ENCODE data around the gene STARD9.

STARD9 gene

DNA sequence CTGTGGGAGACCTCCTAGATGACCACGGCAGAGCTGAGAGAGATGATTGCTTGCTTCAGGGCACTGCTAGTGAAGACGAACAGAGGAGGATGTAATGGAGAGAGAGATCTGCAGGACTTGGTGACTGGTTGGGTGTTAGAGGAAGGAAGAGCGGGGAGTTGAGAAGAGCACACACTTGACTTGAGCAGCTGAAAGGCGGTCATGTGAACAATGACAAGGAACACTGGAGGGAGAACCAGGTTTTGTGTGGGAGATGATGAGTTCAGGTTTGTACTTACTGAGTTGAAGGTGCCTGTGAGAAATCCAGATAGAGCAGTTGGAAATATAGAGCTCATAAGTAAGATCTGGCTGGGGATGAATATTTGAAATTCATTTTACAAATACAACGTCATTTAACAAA, 121.2 kb downstream of the STARD9 start:
- no peak for DNase-seq

DNA sequence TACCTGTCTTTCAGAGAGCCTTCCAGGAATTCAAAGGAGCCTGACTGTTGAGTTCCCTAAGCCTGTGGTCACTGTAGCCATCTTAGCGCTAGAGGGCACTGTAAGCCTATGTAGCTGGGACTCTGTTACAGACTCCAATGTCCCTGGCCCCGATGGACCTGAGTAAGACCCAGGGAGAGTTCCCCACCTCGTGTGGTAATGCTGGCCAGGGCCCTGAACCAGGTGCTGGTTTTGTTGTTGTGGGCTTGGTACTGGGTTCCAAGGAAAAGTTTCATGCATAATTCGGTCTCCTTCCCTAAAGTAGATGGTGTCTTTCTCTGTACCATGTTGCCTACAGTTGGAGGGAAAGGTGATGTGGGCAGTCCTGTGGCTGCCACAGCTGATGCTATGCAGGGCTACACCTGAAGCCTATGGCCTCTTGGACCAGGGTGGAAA, 129.1 kb downstream of the STARD9 start:
- peak; percentile 72 for DNase-seq

DNA sequence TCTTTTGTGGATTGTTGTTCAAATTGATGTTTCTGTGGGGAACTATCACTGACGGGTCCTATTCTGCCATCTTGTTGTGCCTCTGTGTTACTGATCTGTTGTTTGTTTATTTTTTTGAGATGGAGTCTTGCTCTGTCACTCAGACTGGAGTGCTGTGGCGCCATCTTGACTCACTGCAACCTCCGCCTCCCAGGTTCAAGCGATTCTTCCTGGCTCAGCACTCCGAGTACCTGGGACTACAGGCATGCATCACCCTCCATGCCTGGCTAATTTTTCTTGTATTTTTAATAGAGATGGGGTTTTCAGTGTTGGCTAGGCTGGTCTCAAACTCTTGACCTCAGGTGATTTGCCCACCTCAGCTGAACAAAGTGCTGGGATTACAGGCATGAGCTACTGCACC, 129.9 kb downstream of the STARD9 start:
- no peak for DNase-seq

DNA sequence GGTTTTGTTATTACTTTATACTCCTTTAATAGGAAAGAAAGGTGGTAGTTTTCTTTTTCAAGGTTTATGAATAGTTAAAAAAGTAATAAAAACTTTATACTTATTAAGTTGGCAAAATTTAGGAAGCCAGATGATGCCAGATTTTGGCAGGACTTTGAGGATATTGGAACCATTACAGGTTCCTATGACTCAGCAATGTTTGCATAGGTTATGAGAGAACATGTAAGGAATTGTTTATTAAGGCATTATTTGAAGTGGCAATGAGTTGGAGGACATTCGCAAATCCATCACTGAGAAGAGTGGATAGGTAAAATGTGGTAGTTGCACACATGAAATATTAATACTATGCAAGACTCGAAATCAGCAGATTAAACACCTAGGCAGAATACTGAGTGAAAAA, 131.7 kb downstream of the STARD9 start:
- no peak for DNase-seq

DNA sequence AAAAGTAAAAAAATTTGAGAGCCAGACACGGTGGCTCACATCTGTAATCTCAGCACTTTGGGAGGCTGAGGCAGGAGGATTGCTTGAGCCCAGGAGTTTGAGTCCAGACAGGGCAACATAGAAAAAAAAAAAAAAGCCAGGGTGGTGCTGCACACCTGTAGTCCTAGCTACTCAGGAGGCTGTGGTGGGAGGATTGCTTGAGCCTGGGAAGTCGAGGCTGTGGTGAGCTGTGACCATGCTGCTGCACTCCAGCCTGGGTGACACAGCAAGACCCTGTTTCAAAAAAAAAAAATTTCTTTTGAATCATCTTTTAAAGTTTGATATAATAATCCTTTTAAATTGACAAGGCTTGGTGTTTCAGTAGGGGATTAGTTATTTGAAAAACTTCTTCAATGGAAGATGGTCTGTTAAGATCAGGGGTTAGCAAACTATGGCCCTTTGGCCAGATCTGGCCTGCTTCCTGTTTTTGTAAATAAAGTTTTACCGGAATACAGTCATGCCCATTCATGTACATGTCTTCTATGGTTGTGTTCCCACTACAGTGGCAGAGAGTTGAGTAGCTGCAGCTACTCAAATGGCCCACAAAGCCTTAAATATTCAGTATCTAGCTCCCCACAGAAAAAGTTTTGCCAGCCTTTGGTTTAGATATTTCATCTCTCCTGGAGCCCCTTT, 132.6 kb downstream of the STARD9 start:
- no peak for DNase-seq

DNA sequence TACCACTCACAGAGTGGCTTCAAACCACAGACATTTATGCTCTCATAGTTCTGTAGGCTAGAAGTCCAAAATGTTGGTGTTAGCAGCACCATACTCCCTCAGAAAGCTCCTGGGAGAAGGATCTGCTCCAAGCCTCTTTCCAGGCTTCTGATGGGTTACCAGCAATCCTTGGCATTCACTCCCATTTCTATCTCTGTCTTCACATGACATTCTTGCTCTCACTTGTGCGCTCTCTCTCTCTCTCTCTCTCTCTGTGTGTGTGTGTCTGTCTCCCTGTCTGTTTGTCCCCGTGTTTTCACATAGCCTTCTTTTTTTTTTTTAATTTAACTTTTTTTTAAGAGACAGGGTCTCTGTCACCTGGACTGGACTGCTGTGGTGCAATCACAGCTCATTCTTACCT, 135.3 kb downstream of the STARD9 start:
- DNase-seq: no peak

DNA sequence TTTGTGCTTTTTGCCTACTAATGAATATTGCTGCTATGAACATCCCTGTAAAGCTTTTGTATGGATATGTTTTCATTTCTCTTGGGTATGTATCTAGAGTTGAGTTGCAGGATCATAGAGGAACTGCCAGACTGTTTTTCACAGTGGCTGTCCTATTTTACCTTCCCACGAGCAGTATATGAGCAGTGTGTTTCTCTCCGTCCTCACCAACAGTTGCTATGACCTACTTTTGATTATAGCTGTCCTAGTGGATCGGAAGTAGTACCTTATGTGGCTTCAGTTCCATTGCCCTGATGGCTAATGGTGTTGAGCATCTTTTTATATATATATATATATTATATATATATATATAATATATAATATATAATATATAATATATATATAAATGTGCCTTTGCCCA, 136.3 kb downstream of the STARD9 start:
- no peak for DNase-seq

DNA sequence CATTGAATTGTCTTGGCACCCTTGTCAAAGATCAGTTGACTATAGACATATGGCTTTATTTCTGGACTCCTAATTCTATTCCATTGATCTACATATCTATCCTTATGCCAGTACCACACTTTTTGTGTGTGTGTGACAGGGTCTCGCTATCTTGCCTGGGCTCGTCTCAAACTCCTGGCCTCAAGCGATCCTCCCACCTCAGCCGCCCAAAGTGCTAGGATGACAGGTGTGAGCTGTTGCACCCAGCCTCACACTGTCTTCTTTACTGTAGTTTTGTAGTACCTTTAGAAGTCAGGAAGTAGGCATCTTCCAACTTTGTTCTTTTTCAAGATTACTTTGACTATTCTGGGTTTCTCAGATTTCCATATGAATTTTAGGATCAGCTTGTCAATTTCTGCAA, 137.2 kb downstream of the STARD9 start:
- DNase-seq: no peak

DNA sequence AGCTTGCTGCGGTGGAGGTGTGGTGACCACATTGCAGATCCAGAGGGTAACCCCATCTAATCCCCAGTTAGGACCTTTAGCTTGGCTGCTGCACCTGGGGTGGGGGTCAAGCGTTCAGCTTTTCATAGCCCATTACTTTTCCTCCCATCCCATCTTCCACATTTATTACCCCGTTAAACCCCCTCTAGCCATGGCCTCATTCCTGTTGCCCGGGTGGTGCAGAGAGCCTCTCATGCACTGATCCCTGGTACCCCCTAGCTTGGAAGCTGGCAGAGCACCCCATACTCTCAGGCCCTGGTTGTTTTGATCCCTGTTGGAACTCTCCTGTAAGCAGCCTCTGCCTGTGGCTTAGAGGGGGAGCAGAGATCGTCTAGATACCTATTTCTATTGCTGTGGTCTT, 140.7 kb downstream of the STARD9 start:
- DNase-seq: no peak

DNA sequence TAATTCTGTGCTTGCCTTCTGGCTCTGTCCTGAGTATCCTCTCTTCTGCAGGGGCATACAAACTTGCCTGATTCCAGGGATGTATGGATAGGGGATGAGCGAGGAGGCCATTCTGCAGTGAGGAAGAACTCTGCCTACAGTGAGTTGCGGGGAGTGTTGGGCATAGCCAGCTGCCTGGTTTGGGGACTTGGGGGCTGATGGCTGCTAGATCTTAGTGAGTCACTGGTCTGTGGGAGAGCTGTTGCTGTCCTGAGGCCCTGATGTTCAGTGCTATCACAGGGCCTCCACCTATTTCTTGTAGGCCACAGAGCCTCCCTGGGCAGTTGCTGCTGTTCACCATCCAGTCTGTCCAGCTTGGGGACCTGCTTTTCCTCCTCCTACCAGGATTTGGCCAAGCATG, 141.2 kb downstream of the STARD9 start:
- DNase-seq: no peak

DNA sequence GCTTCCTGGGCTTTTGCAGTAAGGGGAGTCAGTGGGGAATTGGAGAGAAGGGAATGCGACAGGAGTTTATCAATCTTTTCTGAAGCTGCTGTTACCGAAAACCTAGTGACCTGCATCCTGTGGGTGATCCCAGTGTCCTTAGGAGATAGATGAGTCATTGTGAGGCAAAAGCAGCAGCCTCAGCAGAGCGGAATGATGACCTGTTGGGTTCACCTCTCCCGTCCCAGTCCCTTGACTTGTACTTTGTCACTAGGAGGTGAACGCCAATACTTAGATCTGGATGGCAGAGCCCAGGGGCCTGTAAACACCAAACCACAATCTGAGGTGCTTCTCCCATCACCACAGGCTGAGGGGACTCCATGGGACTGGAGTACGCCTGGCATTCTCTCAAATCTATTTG, 143.6 kb downstream of the STARD9 start:
- DNase-seq: no peak

DNA sequence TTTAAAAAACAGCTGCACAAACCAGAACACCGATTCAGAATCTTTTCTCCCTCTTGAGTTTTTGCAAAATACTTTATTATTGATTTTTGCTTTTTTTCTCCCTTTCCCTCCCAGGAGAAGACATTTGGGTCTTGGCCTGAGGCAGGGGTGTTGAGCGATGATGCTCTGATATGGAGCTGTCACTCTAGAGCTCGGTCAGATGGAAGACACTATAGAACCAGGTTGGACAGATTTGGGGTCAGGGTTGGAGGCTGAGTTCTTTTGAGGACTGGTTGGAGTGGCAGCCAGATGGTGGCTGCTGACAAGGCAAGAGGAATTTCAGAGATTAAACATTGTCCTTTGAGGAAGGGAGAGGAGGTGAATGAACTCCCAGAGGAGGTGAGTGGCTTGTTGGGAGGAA, 144.7 kb downstream of the STARD9 start:
- no peak for DNase-seq

DNA sequence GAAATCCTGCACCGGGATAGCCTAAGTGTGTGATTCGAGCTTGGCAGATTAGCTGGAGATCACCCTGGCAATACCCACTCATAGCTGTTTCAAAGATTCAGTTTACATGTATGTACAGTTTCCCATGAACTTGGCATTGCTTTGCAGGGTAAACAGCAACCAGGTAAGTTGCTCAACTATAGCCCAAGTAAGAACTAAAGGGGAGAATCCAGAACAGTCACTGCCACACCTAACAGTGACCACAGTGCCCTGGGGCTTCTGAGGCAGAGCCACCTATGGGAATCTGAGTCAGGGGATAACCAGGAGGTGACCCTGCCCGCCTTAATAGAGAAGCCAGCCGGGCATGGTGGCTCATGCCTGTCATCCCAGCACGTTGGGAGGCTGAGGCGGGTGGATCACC, 145.6 kb downstream of the STARD9 start:
- DNase-seq: no peak

DNA sequence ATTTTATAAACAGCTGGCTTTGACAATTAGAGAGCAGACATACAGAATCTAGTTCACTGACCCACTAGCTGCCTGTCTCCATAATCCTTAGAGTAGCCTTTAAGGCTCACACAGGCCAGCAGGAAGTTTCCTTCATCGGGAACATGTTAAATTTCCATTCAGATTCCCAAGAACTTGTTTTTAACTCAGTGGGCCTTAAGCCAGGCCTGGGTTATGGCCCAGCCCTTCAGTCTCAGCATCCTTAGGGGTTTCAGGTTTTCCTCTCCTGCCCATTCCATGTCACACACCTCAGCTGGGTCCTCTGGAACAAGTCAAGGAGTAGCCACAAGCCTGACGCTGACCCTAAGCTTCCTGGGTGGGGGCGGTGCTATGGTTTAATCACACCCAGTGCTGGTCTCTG, 146.5 kb downstream of the STARD9 start:
- no peak for DNase-seq

DNA sequence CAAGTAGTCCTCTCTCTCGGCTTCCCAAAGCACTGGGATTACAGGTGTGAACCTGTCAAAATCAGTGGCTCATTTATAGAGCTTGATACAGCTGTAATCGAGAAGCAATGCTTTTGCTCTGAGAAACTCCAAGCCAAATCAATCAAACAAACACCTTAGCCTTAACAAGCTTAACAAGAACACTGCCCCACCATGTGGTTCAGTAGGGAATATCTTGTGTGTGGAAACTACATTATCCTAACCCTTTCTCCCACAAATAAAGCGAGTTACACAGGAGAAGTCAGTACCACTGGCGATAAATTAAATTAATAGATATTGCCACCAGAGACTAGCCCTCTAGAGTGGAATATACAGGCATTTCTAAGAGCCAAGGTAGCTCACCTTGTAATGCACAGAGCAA, 147.7 kb downstream of the STARD9 start:
- no peak for DNase-seq

DNA sequence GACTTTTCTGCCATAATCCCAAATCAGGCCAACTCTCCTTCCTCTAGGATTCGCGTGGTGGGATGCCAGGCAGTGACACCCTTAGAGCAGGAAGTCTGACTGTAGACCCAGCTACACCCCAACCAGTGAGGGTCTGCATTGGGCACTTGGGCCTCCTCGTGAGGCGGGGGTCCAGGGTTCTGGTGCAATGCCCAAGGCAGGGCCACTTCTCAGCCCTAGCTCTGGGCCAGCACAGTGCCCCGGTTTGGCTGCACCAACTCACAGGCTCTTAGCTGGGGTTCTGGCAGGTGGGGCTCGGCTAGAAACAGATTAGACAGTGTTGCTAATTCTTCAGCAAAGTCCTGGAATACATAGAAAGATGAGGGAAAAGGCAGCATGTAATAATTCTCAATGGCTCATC, 148.9 kb downstream of the STARD9 start:
- no peak for DNase-seq

DNA sequence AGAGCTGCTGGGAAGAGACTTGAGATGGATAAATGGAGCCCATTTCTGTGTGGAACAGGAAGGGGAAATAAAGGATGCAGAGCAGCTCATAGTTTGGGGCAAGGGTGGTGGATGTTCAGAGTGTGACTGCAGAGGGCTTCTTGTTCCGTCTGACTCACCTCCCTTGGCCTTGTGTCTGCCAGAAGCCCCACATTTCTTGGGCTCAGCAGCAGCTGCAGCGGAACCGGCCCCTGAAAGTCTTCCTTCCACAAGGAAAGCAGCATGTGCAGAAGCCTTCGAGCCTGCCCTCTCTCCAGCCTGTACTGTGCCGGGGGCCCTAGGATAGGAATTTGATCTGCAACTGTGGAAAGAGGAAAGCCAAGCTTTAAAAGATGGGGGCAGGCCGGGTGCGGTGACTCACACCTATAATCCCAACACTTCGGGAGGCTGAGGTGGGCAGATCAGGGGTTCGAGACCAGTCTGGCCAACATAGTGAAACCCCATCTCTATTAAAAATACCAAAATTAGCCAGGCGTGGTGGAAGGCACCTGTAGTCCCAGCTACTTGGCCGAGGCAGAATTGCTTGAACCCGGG, 150.0 kb downstream of the STARD9 start:
- no peak for DNase-seq

DNA sequence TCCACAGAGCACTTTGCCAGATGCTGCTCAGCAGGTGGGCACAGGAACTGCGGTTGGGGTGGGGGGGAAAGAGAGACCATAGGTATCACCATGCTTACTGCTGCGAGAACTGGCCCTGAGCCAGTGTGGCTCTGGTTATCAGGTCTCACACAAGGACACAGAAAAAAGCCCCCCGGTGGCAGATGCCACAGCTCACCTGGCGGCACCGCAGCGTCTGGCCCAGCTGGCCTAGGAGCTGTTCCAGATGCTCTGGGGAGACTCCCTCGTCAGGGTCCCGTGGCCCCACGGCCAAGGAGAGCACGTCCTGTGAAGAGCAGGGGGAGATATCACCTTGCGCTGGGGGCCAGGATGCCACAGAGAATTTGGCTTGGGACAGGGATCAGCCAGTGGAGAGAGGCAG, 150.7 kb downstream of the STARD9 start:
- DNase-seq: no peak

DNA sequence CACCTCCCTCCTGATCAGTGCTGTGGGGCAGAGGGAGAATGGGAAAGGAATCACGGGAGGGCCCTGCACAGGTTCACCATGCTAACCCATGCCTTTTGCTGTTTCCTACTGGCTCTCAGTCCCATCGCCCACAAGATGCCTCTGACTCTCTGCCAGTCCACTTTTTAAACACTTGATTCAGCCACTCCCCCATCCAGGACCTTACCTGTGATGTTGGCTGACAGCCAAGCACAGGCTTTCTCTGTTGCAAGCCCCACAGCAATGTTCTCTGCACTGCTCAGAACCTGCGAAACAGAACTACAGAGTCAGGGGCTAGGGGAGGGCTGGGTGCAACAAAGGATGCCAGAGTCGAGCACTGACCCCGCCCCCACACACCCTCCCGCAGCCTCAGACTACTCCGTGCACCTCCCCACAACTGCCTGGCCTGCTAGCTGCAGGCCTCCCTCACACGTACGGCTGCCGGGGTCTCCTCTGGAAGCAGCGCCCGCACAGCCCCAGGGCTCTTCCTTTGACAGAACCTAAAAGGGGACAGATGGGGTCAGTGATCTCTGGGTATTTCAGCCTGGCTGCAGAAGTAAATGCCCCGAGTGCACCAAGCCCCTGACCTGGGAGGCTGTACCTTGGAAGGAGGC, 152.5 kb downstream of the STARD9 start:
- no peak for DNase-seq

DNA sequence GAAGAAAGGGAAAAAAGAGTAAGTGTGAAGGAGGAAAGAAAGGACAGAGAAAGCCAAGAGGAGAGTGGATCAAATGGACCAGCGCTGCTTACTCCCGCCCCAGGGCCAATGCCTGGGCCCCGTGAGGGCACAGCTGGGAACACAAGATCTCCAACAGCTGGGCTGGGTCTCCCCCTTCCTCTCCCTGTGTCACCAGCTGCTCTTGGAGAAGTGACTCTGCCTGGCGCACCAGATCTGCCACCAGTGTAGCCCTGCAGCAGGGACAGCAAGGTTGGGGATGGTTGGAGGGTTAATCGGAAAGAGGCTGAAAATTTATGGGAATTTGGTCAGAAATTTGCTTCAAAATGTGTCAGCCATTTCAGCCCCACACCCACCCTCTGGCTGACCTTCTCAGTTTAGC, 153.2 kb downstream of the STARD9 start:
- DNase-seq: no peak

DNA sequence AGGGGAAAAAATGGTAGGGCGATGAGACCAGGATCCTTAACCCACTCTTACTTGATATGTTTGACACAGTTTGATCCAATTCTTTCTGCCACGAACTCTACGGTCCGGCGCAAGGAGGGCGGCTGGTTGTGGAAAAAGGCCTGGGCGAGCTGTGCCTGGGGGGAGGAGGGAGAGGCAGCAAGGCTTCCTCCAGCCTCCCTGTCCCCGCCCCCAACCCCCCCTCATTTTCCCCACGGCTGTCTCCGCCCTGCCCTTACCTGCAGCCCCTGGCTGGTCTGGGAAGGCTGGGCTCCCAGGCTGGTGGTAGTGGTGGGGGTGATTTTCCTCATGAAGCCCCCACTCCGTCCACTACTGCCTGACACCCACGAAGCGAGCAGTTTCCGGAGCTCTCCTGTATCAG, 153.6 kb downstream of the STARD9 start:
- DNase-seq: no peak

DNA sequence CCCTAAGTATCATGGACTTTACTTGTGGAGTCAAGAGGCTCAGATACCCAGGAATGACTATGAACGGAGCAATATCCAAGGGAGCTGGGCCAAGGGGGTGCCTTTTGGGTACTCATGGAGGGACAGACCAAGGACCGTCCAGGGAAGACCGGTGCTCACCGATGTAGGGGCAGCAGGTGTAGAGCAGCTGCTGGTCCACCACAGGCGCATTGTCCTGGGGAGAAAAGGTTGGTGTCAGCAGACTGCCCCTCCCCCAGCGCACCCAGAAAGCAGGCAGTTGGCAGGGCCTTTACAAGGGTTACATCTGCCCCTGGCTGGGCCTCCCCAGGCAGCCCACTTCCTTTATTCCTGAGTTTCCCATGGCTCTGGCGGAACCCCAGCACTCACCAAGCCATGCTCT, 154.0 kb downstream of the STARD9 start:
- no peak for DNase-seq

DNA sequence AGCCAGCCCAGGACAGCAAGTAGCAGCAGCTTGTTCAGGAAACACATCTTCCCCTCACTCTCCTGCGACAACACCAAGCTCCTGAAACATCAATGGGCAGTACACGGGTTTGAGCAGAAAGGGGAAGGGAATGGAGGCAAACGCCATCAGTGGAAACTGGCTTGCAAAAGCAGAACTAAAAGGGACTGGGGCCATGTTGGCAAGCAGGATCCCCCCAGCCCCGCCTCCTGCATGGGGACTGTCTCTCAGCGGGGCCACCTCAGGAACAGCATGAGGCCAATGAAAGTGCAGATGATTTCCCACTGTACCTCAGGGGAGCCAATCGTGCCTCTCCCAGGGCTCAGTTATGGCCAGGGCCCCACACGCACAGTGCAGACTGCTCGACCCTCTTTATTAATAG, 154.7 kb downstream of the STARD9 start:
- no peak for DNase-seq

DNA sequence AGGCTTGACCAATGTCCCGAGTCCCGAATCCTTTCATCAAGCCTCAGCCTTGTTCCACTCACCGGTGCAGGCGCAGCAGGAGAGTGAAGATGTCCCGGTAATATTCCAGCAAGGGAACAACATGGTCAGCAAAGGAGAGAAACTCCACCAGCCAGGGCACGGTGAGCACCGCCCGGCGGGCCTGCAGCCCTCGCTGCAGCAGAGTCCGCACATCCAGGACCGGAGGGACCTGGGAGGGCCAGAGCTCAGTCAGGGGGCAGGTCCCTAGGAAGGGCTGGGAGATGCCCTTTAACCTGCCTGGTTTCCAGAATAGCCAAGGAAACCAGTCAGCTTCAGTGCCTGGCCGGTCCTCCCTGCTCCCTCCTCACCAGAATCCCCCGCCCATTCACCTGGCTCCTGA, 155.1 kb downstream of the STARD9 start:
- DNase-seq: no peak

DNA sequence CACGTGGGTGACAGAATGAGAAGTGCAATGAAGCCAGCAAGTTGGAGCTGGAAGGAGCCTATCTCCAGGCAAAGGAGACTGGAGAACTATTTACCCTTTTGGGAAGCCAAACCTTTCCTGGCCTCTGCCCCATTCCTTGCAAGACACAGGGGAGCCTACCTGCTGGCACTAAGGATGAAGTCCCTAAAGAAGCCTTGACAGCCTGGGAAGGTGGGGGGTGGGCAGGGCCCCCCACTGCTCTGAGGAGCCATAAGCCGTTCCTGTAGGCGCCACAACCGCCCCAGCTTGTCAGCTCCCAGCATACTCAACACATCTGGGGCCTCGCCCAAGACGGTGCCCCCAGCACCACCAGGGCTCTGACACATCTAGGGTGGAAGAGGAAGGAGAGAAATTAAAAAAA, 156.1 kb downstream of the STARD9 start:
- no peak for DNase-seq
